MM.1S (cell line): ENCODE data around the gene PCF11.

ENCODE experiments used
- EZH2phosphoT487 ChIP-seq: fragments of 300-600 bp; sonication (generic); IDR thresholded peaks from 2 replicates; pipeline ENCODE4 v1.6.1; 2018; ENCODE audit warnings: antibody characterized with exemption, low read length
- TF ChIP-seq, protein P1 (sequence below): fragments of 300-600 bp; sonication (generic); IDR thresholded peaks from 2 replicates; pipeline ENCODE4 v1.5.1; 2016; ENCODE audit warnings: antibody characterized with exemption, low read length, mixed read lengths

- TF ChIP-seq, protein P1, sequence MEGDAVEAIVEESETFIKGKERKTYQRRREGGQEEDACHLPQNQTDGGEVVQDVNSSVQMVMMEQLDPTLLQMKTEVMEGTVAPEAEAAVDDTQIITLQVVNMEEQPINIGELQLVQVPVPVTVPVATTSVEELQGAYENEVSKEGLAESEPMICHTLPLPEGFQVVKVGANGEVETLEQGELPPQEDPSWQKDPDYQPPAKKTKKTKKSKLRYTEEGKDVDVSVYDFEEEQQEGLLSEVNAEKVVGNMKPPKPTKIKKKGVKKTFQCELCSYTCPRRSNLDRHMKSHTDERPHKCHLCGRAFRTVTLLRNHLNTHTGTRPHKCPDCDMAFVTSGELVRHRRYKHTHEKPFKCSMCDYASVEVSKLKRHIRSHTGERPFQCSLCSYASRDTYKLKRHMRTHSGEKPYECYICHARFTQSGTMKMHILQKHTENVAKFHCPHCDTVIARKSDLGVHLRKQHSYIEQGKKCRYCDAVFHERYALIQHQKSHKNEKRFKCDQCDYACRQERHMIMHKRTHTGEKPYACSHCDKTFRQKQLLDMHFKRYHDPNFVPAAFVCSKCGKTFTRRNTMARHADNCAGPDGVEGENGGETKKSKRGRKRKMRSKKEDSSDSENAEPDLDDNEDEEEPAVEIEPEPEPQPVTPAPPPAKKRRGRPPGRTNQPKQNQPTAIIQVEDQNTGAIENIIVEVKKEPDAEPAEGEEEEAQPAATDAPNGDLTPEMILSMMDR, result no peak
- TF ChIP-seq EZH2phosphoT487, result no peak
Measured at GRCh38 chr11:83127310-83127637, 29.7 kb upstream of the PCF11 start.
